ENCODE measurements around the gene KCNB1. TPM values are rescaled to one million over a fixed set of nuclear protein-coding genes. Genes with fewer than 3 reads are reported as not detected.

The KCNB1 gene
- total RNA-seq, 1 donor from 2014 or later = not detected

- H3K4me1 Mint-ChIP-seq = no peaks in the 10 kb centered on the region
- H3K4me3 Mint-ChIP-seq = no peak overlapping the region
- ChIA-PET POLR2A (no interaction called here), CTCF (interaction anchor here (0.7 kb wide), 1 partner anchor 9 kb away, joined by 3 read pairs; no protein-coding TSS in a partner anchor)
- intact Hi-C loops (cut with micrococcal nuclease) = no loop called here
- H3K36me3 Mint-ChIP-seq (ENCODE audit: low read depth) = no peaks in the 10 kb centered on the region
- H3K27me3 Mint-ChIP-seq = peaks cover 26% of the 10 kb centered on the region
- no peak overlapping the region for H3K27ac Mint-ChIP-seq
- TF ChIP-seq, protein P1, sequence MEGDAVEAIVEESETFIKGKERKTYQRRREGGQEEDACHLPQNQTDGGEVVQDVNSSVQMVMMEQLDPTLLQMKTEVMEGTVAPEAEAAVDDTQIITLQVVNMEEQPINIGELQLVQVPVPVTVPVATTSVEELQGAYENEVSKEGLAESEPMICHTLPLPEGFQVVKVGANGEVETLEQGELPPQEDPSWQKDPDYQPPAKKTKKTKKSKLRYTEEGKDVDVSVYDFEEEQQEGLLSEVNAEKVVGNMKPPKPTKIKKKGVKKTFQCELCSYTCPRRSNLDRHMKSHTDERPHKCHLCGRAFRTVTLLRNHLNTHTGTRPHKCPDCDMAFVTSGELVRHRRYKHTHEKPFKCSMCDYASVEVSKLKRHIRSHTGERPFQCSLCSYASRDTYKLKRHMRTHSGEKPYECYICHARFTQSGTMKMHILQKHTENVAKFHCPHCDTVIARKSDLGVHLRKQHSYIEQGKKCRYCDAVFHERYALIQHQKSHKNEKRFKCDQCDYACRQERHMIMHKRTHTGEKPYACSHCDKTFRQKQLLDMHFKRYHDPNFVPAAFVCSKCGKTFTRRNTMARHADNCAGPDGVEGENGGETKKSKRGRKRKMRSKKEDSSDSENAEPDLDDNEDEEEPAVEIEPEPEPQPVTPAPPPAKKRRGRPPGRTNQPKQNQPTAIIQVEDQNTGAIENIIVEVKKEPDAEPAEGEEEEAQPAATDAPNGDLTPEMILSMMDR (IDR thresholded peaks at IDR 0.05) = no peak
- peaks cover 5% of the 10 kb centered on the region for H3K9me3 Mint-ChIP-seq
- ATAC-seq (ENCODE audit: low read depth) = no peak
- DNase-seq = no peak
Measured at GRCh38 chr20:49516916-49517804, 34.7 kb upstream of the KCNB1 start.

DNA sequence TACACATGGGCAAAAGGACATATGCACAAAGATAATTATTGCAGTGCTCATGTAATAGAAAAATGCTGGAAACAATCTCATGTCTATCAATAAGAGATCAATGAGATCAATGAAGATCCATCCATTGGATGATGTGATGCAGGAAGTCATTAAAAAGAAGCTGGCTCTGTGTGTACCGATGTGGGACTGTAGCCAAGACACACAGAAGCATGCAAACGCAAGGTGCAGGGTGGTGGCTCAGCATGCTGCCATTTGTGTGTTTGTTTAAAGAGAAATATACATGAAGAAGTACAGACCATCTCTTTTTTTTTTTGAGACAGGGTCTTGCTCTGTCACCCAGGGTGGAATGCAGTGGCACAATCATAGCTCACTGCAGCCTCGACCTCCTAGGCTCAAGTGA, 33.1 kb upstream of the KCNB1 start:
- Mint-ChIP-seq H3K36me3 (ENCODE audit: low read depth) (no peaks in the 10 kb centered on the region), H3K4me1 (no peaks in the 10 kb centered on the region)

GRCh38 chr20:49513517-49513916, 31.0 kb upstream of the KCNB1 start:
- DNase-seq (no peak), ATAC-seq (ENCODE audit: low read depth) (no peak)
- intact Hi-C loops (cut with micrococcal nuclease) = no loop called here
- ChIA-PET POLR2A (no interaction called here), CTCF (no interaction called here)
- no peak overlapping the region for H3K27ac Mint-ChIP-seq
- TF ChIP-seq, protein P1 (IDR thresholded peaks at IDR 0.05) = no peak
- peaks cover 28% of the 10 kb centered on the region for H3K27me3 Mint-ChIP-seq
- H3K9me3 Mint-ChIP-seq = no peaks in the 10 kb centered on the region
- H3K4me3 Mint-ChIP-seq = no peak overlapping the region
- no peaks in the 10 kb centered on the region for H3K4me1 Mint-ChIP-seq
- H3K36me3 Mint-ChIP-seq (ENCODE audit: low read depth) = no peaks in the 10 kb centered on the region

More for the DNA sequence above, 33.1 kb upstream of the KCNB1 start:
- POLR2A ChIA-PET = no interaction called here
- no peaks in the 10 kb centered on the region for H3K9me3 Mint-ChIP-seq
- TF ChIP-seq, protein P1 (IDR thresholded peaks at IDR 0.05) = no peak
- H3K27ac Mint-ChIP-seq = no peak overlapping the region
- H3K27me3 Mint-ChIP-seq = peaks cover 23% of the 10 kb centered on the region
- CTCF ChIA-PET = no interaction called here
- ATAC-seq (ENCODE audit: low read depth) (no peak), DNase-seq (no peak)
- no peak overlapping the region for H3K4me3 Mint-ChIP-seq
- intact Hi-C loops (cut with micrococcal nuclease) = no loop called here

DNA sequence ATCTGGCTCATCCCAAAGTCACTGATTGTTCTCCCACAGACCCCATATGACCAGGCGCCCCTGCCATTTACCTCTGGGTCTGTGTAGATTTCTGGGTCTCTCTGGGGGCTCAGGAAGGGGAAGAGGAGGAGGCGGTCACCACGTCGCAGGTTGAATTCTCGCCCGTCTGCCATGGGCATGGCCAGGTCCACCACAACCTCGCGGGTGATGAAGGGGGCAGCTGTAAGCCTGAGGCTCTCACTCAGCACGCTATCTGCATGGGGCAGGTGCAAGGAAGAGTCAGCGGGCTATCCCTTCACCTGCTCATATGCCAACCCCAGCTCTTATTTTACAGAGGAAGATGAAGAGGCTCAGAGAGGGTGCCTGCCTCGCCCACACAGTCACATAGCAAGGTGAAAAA, 30.5 kb upstream of the KCNB1 start:
- no peaks in the 10 kb centered on the region for H3K9me3 Mint-ChIP-seq
- TF ChIP-seq, protein P1 (IDR thresholded peaks at IDR 0.05) = no peak
- CTCF ChIA-PET = no interaction called here
- intact Hi-C loops (cut with micrococcal nuclease) = no loop called here
- H3K4me1 Mint-ChIP-seq = no peaks in the 10 kb centered on the region
- no peak for DNase-seq
- no peak overlapping the region for H3K4me3 Mint-ChIP-seq
- no peak for ATAC-seq (ENCODE audit: low read depth)
- POLR2A ChIA-PET = no interaction called here
- H3K27ac Mint-ChIP-seq = no peak overlapping the region
- no peaks in the 10 kb centered on the region for H3K36me3 Mint-ChIP-seq (ENCODE audit: low read depth)
- H3K27me3 Mint-ChIP-seq = peaks cover 30% of the 10 kb centered on the region

- intact Hi-C loops (cut with micrococcal nuclease) = no loop called here
- no peak overlapping the region for H3K27ac Mint-ChIP-seq
- no peaks in the 10 kb centered on the region for H3K36me3 Mint-ChIP-seq (ENCODE audit: low read depth)
- DNase-seq = no peak
- CTCF ChIA-PET = no interaction called here
- H3K4me1 Mint-ChIP-seq = no peaks in the 10 kb centered on the region
- H3K4me3 Mint-ChIP-seq = no peak overlapping the region
- peaks cover 39% of the 10 kb centered on the region for H3K27me3 Mint-ChIP-seq
- H3K9me3 Mint-ChIP-seq = no peaks in the 10 kb centered on the region
- no peak for ATAC-seq (ENCODE audit: low read depth)
- TF ChIP-seq, protein P1 (IDR thresholded peaks at IDR 0.05) = no peak
- POLR2A ChIA-PET = no interaction called here
Measured at GRCh38 chr20:49511788-49512525, 29.5 kb upstream of the KCNB1 start.
